Superior temporal gyrus (tissue), 1 donor: ENCODE data around the gene OBSCN.

ENCODE experiments used
- DNase-seq: peaks from one replicate; pipeline ENCODE4 v3.0.0-alpha.2; 2016; ENCODE audit errors: extremely low spot score

The OBSCN gene

DNA sequence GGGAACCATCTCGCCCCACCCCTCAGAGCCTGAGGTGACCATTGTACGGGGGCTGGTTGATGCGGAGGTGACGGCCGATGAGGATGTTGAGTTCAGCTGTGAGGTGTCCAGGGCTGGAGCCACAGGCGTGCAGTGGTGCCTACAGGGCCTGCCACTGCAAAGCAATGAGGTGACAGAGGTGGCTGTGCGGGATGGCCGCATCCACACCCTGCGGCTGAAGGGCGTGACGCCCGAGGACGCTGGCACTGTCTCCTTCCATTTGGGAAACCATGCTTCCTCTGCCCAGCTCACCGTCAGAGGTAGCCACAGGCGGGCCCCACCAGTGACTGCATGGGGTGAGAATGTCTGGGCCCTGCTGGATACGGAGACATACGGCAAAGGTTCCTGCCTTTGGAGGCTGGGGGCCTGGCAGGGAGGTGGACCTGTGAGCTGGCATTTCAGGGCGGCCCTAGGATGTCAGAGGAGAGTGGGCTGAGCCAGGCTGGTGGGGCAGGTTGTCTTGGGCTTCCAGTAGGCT lies 100.3 kb downstream of the OBSCN start:
- no peak for DNase-seq

- DNase-seq, result no peak
Observed at GRCh38 chr1:228308628-228309325, 100.9 kb downstream of the OBSCN start.

- DNase-seq, result no peak
Observed at GRCh38 chr1:228309326-228310067, 101.7 kb downstream of the OBSCN start.

- no peak for DNase-seq
Observed at GRCh38 chr1:228310162-228310792, 102.4 kb downstream of the OBSCN start.

DNA sequence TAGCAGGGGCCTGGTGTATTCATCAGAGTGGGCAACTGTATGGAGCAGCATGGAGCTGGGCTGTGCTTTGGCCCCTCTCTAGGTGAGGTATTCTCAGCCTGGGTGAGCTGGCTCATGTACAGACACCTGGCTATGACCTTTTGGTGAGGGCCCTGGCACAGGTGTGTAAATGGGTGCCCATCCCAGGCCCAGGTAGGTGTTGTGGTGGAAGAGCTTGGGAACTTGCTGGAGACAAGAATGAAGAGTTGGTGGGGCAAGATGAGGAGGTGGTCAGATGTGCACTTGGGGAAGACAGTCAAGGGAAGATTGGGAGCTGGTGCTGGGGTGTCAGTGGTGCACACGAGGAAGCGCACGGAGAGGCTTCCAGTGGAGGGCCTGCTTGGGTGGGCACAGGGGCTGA lies 103.2 kb downstream of the OBSCN start:
- no peak for DNase-seq

DNA sequence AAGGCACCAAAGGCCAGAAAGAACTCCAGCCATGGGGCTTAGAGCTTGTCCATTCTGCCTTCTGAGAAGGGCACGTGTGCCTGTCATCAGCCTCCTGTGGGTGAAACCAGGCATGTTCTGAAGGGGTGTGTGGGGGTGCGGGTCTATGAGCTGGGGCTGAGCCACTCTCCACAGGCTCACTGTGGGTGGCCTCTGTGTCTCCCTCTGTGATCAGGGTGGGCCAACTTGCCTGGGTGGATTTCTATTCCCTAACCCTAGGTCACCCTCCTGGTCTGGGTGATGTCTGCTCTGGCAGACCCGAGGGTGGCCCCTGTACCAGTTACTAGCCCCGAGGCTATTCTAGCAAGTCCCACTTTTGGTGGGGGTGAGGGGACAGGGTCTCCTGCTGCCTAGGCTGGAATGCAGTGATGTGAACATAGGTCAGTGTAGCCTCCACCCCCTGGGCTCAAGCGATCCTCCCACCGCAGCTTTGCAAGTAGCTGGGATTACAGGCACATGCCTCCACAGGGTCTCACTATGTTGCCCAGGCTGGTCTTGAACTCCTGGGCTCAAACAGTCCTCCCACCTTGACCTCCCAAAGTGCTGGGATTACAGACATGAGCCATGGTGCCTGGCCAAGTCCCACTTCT lies 104.4 kb downstream of the OBSCN start:
- DNase-seq, result no peak

GRCh38 chr1:228313536-228314277 lies 105.9 kb downstream of the OBSCN start:
- DNase-seq, result no peak

DNA sequence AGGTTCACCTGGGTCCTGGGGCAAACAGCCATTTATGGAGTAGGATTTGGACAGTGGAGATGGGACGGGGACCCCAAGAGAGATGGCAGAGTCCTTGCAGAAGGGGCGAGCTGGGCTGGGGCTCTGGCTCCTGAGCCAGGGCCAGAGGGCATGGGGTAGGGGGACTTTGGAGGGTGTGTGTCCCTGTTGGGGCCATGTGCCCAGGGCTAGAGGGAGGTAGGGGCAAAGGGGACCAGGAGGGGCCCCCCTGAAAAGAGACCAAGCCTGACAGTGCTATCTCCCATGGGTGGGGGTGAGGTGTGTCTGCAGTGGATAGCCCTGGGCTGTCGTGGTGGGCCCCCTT lies 106.4 kb downstream of the OBSCN start:
- no peak for DNase-seq

DNA sequence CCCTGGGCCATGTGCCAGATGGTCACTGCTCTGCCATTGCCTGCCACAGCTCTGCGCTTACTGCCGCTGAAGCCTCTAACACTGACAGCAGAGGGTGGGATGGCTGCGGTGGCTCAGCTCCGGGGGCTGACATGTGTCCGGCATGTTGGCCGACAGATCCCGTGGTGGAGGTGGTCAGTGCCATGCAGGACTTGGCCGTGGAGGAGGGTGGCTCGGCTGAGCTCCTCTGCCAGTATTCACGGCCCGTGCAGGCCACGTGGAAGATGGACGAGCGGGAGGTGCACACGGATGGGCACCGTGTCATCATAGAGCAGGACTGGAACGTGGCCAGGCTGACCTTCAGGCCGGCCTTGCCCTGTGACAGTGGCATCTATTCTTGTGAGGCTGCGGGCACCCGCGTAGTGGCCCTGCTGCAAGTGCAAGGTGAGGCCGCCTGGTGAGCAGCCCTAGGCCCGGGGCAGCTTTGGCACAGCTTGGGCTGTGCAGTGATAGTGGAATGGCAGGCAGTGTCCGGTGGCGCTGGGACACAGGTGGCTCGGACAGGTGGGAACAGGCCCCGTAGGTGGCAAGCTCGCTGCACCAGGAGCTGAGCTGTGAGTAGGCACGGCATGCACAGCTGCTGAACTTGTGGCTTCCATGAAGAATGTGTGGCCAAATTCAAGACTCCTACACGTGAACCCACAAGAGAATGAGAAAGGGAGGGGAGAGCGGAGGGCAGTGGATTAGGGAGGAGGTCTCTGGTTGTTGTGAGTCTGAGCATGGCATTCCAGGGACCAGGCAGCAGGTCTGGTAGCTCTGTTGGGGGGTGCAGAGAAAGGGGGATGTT lies 107.0 kb downstream of the OBSCN start:
- DNase-seq, result no peak

DNA sequence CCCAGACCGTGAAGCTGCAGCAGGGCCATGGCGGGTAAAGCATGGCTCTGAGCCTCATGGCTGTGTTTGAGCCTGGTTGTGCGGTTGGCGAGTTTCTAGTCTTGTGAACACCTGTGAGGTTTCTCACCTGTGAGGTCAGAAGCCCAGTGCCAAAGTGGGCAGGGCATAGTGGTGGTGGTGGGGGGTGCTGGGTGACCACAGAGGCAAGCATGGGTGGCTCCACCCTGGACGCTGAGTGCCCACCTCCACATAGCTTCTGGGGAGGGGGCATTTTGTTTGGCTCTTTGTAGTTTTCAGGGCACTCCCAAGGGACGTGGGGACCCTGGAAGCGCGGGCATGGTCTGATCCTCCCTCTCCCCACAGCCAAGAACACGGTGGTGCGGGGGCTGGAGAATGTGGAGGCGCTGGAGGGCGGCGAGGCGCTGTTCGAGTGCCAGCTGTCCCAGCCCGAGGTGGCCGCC lies 107.7 kb downstream of the OBSCN start:
- no peak for DNase-seq

DNA sequence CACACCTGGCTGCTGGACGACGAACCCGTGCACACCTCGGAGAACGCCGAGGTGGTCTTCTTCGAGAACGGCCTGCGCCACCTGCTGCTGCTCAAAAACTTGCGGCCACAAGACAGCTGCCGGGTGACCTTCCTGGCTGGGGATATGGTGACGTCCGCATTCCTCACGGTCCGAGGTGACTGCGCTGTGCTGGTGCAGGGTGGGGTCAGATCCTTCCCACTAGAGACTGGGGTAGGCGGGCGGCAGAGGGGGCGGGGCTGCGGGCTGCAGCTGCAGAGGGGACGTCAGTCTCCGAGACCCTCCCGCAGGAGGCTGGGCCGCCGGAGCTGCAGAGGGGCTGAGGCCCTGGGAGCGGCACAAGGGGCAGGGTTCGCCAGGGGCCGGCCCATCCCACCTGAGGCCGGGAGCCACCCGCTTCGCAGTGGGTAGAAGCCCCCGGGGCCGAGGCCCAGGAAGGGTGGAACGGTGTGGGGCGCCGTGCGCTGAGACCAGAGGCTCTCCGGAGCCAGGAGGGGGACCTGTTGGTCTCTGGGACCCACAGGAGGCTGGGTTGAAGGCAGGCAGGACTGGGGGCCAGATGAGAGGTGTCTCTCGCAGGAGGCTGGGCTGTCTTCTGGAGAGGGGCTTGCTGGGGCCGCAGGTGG lies 108.2 kb downstream of the OBSCN start:
- DNase-seq, result no peak

- no peak for DNase-seq
Observed at GRCh38 chr1:228316589-228317387, 108.9 kb downstream of the OBSCN start.

DNA sequence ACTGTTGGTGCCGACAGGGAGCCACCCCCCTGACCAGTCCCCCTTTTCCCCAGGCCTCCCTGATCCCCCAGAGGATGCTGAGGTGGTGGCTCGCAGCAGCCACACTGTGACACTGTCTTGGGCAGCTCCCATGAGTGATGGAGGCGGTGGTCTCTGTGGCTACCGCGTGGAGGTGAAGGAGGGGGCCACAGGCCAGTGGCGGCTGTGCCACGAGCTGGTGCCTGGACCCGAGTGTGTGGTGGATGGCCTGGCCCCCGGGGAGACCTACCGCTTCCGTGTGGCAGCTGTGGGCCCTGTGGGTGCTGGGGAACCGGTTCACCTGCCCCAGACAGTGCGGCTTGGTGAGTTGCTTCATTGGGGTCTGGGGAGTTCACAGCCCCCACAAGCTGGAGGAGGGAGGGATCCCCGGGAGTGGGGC lies 109.6 kb downstream of the OBSCN start:
- DNase-seq, result no peak

DNA sequence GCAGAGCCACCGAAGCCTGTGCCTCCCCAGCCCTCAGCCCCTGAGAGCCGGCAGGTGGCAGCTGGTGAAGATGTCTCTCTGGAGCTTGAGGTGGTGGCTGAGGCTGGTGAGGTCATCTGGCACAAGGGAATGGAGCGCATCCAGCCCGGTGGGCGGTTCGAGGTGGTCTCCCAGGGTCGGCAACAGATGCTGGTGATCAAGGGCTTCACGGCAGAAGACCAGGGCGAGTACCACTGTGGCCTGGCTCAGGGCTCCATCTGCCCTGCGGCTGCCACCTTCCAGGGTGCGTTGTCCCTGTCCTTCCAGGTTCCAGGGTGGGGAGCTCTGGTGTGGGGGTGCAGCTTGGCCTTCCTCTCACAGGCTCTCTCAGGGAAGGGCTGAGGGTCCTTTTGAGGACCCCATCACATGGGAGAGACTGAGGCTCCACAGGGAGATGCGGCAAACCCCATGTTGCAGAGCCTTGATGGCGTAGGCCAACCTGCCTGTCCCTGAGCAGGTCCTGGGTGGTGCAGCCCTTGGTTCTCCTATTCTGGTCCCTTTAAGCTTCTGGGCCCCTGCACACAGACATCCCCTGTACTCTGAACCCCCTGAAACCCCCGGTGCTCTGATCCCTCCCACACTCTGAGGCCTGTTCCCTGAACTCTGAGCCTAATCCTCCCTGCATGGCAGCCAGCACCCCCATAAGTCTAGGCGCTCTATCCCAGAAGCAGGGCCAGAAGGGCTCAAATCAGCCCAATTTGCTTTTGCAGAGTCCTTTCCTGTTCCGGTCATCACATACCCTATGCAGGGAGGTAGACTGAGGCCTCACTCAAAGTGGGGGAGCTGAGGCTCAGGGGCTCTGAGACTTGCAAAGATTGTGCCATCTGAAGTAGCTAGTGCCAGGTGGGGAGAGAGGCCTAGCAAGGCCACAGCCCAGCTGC lies 110.3 kb downstream of the OBSCN start:
- DNase-seq, result no peak

- DNase-seq, result no peak
Observed at GRCh38 chr1:228318823-228319241, 111.0 kb downstream of the OBSCN start.

DNA sequence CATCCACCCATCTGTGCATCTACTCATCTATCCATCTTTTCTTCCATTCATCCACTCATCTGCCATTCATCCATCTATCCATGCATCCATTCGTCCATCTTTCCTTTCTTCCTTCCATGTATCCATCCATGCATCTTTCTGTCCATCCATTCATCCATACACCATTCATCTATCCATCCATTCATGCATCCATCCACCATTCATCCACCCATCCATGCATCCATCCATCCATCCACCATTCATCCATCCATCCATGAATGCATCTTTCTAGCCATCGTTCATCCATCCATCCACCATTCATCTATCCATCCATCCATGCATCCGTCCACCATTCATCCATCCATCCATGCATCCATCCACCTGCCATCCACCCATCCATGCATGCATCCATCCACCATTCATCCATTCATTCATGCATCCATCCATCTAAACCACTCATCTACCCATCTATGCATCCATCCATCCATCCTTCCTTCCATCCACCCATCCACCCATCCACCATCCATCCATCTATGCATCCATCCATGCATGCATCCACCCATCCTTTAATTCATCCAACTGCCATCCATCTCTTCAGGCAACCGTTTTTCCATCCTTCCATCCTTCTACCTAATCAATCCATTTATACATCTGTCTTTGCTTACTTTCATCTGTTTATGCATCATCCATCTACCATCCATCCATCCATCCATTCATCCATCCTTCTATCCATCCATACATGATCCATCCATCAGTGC lies 111.7 kb downstream of the OBSCN start:
- no peak for DNase-seq

- DNase-seq, result no peak
Observed at GRCh38 chr1:228320394-228320793, 112.5 kb downstream of the OBSCN start.
